OCI-LY3 (cell line): ENCODE results near the gene RAD50.

Source experiments
- H2AFZ ChIP-seq: fragments of 200-600, 300-600 bp; shearing (Covaris generic); 2 replicates; pipeline ENCODE4 v1.6.0; 2014; ENCODE audit warnings: antibody characterized with exemption, low read depth, low read length
- H3K27ac ChIP-seq: fragments of 200-600, 300-600 bp; sonication (generic); 2 replicates; pipeline ENCODE4 v1.5.1; 2014; ENCODE audit warnings: mild to moderate bottlenecking, low read length, moderate library complexity, mixed read lengths
- H3K27me3 ChIP-seq: fragments of 200-600, 300-600 bp; sonication (generic); 2 replicates; pipeline ENCODE4 v1.6.1; 2014; ENCODE audit warnings: low read depth, low read length, mixed read lengths
- H3K36me3 ChIP-seq: fragments of 200-600, 300-600 bp; sonication (generic); replicated peaks from 2 replicates; pipeline ENCODE3; 2014; ENCODE audit warnings: low read depth, low read length, mixed read lengths
- H3K4me1 ChIP-seq: fragments of 300-600, 200-600 bp; sonication (generic); 2 replicates; pipeline ENCODE4 v1.6.1; 2014; ENCODE audit warnings: low read length, mixed read lengths
- H3K4me2 ChIP-seq: fragments of 200-600, 300-600 bp; sonication (generic); 2 replicates; pipeline ENCODE4 v1.6.1; 2014; ENCODE audit warnings: low read length, mixed read lengths
- H3K4me3 ChIP-seq: fragments of 300-600, 200-600 bp; sonication (generic); 2 replicates; pipeline ENCODE4 v1.5.1; 2014; ENCODE audit warnings: antibody characterized with exemption, mild to moderate bottlenecking, low read length, moderate library complexity
- H3K79me2 ChIP-seq: fragments of 300-600, 200-600 bp; shearing (Covaris generic); 2 replicates; pipeline ENCODE4 v1.6.1; 2014; ENCODE audit warnings: mild to moderate bottlenecking, low read length, mixed read lengths
- H3K9ac ChIP-seq: fragments of 300-600, 200-600 bp; shearing (Covaris generic); 2 replicates; pipeline ENCODE4 v1.6.0; 2014; ENCODE audit warnings: mild to moderate bottlenecking, low read length, moderate library complexity
- H3K9me3 ChIP-seq: fragments of 200-600, 300-600 bp; shearing (Covaris generic); 2 replicates; pipeline ENCODE4 v1.6.1; 2014; ENCODE audit warnings: low read length, mixed read lengths; ENCODE audit not compliant: insufficient read depth
- H4K20me1 ChIP-seq: fragments of 200-600, 300-600 bp; sonication (generic); 2 replicates; pipeline ENCODE4 v1.6.1; 2016; ENCODE audit warnings: low read length, mixed read lengths; ENCODE audit not compliant: insufficient read depth
- EZH2phosphoT487 ChIP-seq: fragments of 200-600 bp; shearing (Covaris generic); IDR thresholded peaks from 2 replicates; pipeline ENCODE4 v1.6.1; 2018; ENCODE audit warnings: antibody characterized with exemption, mixed run types, low read depth
- TF ChIP-seq, protein P1 (sequence below): fragments of 200-600, 300-600 bp; sonication (generic); IDR thresholded peaks from 2 replicates; pipeline ENCODE4 v1.5.1; 2014; ENCODE audit warnings: antibody characterized with exemption, low read length, low read depth

RAD50 gene

GRCh38 chr5:132586063-132586462, 29.3 kb downstream of the RAD50 start:
- peaks cover 22% of the 10 kb centered on the region for H3K36me3 ChIP-seq
- H3K27ac ChIP-seq: no peak overlapping the region
- TF ChIP-seq, protein P1, sequence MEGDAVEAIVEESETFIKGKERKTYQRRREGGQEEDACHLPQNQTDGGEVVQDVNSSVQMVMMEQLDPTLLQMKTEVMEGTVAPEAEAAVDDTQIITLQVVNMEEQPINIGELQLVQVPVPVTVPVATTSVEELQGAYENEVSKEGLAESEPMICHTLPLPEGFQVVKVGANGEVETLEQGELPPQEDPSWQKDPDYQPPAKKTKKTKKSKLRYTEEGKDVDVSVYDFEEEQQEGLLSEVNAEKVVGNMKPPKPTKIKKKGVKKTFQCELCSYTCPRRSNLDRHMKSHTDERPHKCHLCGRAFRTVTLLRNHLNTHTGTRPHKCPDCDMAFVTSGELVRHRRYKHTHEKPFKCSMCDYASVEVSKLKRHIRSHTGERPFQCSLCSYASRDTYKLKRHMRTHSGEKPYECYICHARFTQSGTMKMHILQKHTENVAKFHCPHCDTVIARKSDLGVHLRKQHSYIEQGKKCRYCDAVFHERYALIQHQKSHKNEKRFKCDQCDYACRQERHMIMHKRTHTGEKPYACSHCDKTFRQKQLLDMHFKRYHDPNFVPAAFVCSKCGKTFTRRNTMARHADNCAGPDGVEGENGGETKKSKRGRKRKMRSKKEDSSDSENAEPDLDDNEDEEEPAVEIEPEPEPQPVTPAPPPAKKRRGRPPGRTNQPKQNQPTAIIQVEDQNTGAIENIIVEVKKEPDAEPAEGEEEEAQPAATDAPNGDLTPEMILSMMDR: no peak
- no peaks in the 10 kb centered on the region for H3K4me1 ChIP-seq
- H3K79me2 ChIP-seq: no peaks in the 10 kb centered on the region
- H2AFZ ChIP-seq: no peak overlapping the region
- H4K20me1 ChIP-seq: no peaks in the 10 kb centered on the region
- H3K4me3 ChIP-seq: no peak overlapping the region
- H3K4me2 ChIP-seq: no peak overlapping the region
- H3K27me3 ChIP-seq: no peaks in the 10 kb centered on the region
- H3K9me3 ChIP-seq: no peaks in the 10 kb centered on the region
- no peak overlapping the region for H3K9ac ChIP-seq

- Histone ChIP-seq H3K79me2 (no peaks in the 10 kb centered on the region), H3K4me2 (no peak overlapping the region), H3K4me3 (no peak overlapping the region), H3K36me3 (peaks cover 19% of the 10 kb centered on the region), H3K4me1 (no peaks in the 10 kb centered on the region), H3K9me3 (no peaks in the 10 kb centered on the region), H3K27ac (no peak overlapping the region), H2AFZ (no peak overlapping the region), H3K27me3 (no peaks in the 10 kb centered on the region), H3K9ac (no peak overlapping the region), H4K20me1 (no peaks in the 10 kb centered on the region)
- TF ChIP-seq, protein P1: no peak
- no peak for TF ChIP-seq EZH2phosphoT487
Observed at GRCh38 chr5:132589467-132589866, 32.7 kb downstream of the RAD50 start.

- H3K9me3 ChIP-seq: no peaks in the 10 kb centered on the region
- no peak overlapping the region for H3K27ac ChIP-seq
- no peak overlapping the region for H3K4me3 ChIP-seq
- H4K20me1 ChIP-seq: no peaks in the 10 kb centered on the region
- peaks cover 23% of the 10 kb centered on the region for H3K36me3 ChIP-seq
- no peak overlapping the region for H3K9ac ChIP-seq
- no peaks in the 10 kb centered on the region for H3K27me3 ChIP-seq
- no peaks in the 10 kb centered on the region for H3K4me1 ChIP-seq
- no peaks in the 10 kb centered on the region for H3K79me2 ChIP-seq
- H3K4me2 ChIP-seq: no peak overlapping the region
- no peak overlapping the region for H2AFZ ChIP-seq
- TF ChIP-seq, protein P1: peak; percentile 31
- no peak for TF ChIP-seq EZH2phosphoT487
Observed at GRCh38 chr5:132591145-132591544, 34.4 kb downstream of the RAD50 start.

GRCh38 chr5:132592521-132592920, 35.7 kb downstream of the RAD50 start:
- Histone ChIP-seq H3K27ac (no peak overlapping the region), H3K9me3 (no peaks in the 10 kb centered on the region), H3K9ac (no peak overlapping the region), H3K4me3 (no peak overlapping the region), H4K20me1 (no peaks in the 10 kb centered on the region), H3K79me2 (no peaks in the 10 kb centered on the region), H3K4me2 (no peak overlapping the region), H3K27me3 (no peaks in the 10 kb centered on the region), H3K4me1 (no peaks in the 10 kb centered on the region), H2AFZ (no peak overlapping the region), H3K36me3 (peaks cover 28% of the 10 kb centered on the region)
- TF ChIP-seq, protein P1: no peak
- TF ChIP-seq EZH2phosphoT487: no peak
